Measurements from ENCODE around the gene ARPP21. TPM values are rescaled to one million over a fixed set of nuclear protein-coding genes. Genes with fewer than 3 reads are reported as not detected.

The ARPP21 gene
- total and polyA plus RNA-seq, 4 donors: 27.8 to 61.4 (median 49.7) TPM

GRCh38 chr3:35641331-35641730 is 2.0 kb downstream of the ARPP21 start:
- peak in 1 of 6 donors; percentile 68 for DNase-seq (ENCODE audit: low read depth in 4 of 6, low spot score in 6 of 6)
- Histone ChIP-seq H3K27me3 (ENCODE audit: control insufficient read depth, insufficient read depth, low read length) (peaks cover 15% of the 10 kb centered on the region), H3K27ac (ENCODE audit: low read depth, low read length) (no peak overlapping the region), H3K36me3 (ENCODE audit: control insufficient read depth, insufficient read depth, low read length) (no peaks in the 10 kb centered on the region), H3K4me1 (ENCODE audit: control insufficient read depth, insufficient read depth, low read length) (peaks cover 13% of the 10 kb centered on the region), H3K9me3 (ENCODE audit: control insufficient read depth, insufficient read depth, low read length) (no peaks in the 10 kb centered on the region), H3K4me3 (ENCODE audit: low read depth, low read length) (peak overlapping the region; percentile 71)
- WGBS (ENCODE audit: insufficient coverage): no CpG with 5 or more reads among the region's 1 CpG

DNA sequence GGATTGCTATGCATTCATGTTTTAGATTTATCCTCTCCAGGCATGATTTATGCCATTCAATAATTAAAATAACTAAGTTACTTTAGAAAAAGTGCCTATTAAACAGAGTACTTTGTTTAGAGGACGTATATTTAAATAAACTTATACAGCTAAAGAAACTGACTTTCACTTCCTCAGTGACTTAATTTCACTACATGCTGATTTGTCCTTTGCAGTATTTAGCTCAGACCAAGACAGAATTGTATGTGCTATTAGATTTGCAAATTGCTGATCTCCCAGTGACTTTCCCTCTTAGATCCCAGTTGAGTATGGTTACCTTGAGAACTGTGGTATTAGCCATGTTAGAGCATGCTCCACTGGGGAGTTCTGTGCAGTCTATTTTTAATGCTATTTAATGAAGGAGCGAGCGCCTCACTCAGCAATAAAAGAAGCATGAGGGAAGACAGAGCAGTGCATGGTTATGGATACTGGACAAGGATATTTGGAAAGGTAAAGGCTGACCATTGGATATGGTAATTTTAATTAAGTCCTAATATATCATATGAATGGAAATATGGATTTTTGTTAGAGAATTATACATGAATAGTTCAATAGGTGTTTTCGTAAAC is 2.7 kb downstream of the ARPP21 start:
- peak overlapping the region; percentile 71 for H3K4me3 ChIP-seq (ENCODE audit: low read depth, low read length)
- peak in 2 of 6 donors; percentile 68 to 90 for DNase-seq (ENCODE audit: low read depth in 4 of 6, low spot score in 6 of 6)
- H3K27ac ChIP-seq (ENCODE audit: low read depth, low read length): peak overlapping the region; percentile 7
- peaks cover 15% of the 10 kb centered on the region for H3K27me3 ChIP-seq (ENCODE audit: control insufficient read depth, insufficient read depth, low read length)
- no peaks in the 10 kb centered on the region for H3K9me3 ChIP-seq (ENCODE audit: control insufficient read depth, insufficient read depth, low read length)
- WGBS (ENCODE audit: insufficient coverage): no CpG with 5 or more reads among the region's 4 CpGs
- H3K4me1 ChIP-seq (ENCODE audit: control insufficient read depth, insufficient read depth, low read length): peaks cover 13% of the 10 kb centered on the region
- no peaks in the 10 kb centered on the region for H3K36me3 ChIP-seq (ENCODE audit: control insufficient read depth, insufficient read depth, low read length)

- peaks cover 15% of the 10 kb centered on the region for H3K27me3 ChIP-seq (ENCODE audit: control insufficient read depth, insufficient read depth, low read length)
- no peak overlapping the region for H3K27ac ChIP-seq (ENCODE audit: low read depth, low read length)
- peaks cover 13% of the 10 kb centered on the region for H3K4me1 ChIP-seq (ENCODE audit: control insufficient read depth, insufficient read depth, low read length)
- H3K36me3 ChIP-seq (ENCODE audit: control insufficient read depth, insufficient read depth, low read length): no peaks in the 10 kb centered on the region
- peak overlapping the region; percentile 14 for H3K4me3 ChIP-seq (ENCODE audit: low read depth, low read length)
- no peaks in the 10 kb centered on the region for H3K9me3 ChIP-seq (ENCODE audit: control insufficient read depth, insufficient read depth, low read length)
- DNase-seq (ENCODE audit: low read depth in 4 of 6, low spot score in 6 of 6): peak in 2 of 6 donors; percentile 45 to 70
- WGBS (ENCODE audit: insufficient coverage): no CpG with 5 or more reads among the region's 2 CpGs
These were observed 4.2 kb downstream of the ARPP21 start for GRCh38 chr3:35643495-35643894.

GRCh38 chr3:35644451-35644850 is 5.1 kb downstream of the ARPP21 start:
- Histone ChIP-seq H3K4me3 (ENCODE audit: low read depth, low read length) (peak overlapping the region; percentile 2), H3K27ac (ENCODE audit: low read depth, low read length) (no peak overlapping the region), H3K36me3 (ENCODE audit: control insufficient read depth, insufficient read depth, low read length) (no peaks in the 10 kb centered on the region), H3K27me3 (ENCODE audit: control insufficient read depth, insufficient read depth, low read length) (peaks cover 15% of the 10 kb centered on the region), H3K9me3 (ENCODE audit: control insufficient read depth, insufficient read depth, low read length) (no peaks in the 10 kb centered on the region), H3K4me1 (ENCODE audit: control insufficient read depth, insufficient read depth, low read length) (peaks cover 6% of the 10 kb centered on the region)
- DNase-seq (ENCODE audit: low read depth in 4 of 6, low spot score in 6 of 6): peak in 1 of 6 donors; percentile 57
- WGBS (ENCODE audit: insufficient coverage): no CpG with 5 or more reads among the region's 2 CpGs

DNA sequence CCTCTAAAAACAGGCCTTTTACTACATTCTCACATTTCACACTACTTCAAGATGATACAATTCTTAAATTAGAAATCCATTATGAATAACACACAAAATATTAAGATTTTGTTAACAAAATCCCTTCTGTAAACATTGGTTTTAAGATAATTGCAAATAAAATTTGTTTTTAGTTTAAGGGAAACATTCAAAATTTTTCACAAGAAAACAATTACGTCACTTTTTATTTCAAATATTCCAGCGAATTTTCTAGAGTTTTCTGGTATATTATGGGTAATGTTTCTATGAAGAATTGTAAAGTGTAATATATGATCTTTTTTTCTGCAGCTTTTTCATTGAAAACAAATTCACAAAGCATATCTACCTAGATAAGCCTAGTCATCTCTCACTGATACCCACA is 5.9 kb downstream of the ARPP21 start:
- no peaks in the 10 kb centered on the region for H3K36me3 ChIP-seq (ENCODE audit: control insufficient read depth, insufficient read depth, low read length)
- no peak overlapping the region for H3K4me3 ChIP-seq (ENCODE audit: low read depth, low read length)
- no peak overlapping the region for H3K27ac ChIP-seq (ENCODE audit: low read depth, low read length)
- no peak for DNase-seq (ENCODE audit: low read depth in 4 of 6, low spot score in 6 of 6)
- H3K9me3 ChIP-seq (ENCODE audit: control insufficient read depth, insufficient read depth, low read length): no peaks in the 10 kb centered on the region
- H3K4me1 ChIP-seq (ENCODE audit: control insufficient read depth, insufficient read depth, low read length): no peaks in the 10 kb centered on the region
- no CpG with 5 or more reads among the region's 2 CpGs for WGBS (ENCODE audit: insufficient coverage)
- H3K27me3 ChIP-seq (ENCODE audit: control insufficient read depth, insufficient read depth, low read length): peaks cover 10% of the 10 kb centered on the region

- no peak overlapping the region for H3K27ac ChIP-seq (ENCODE audit: low read depth, low read length)
- peaks cover 2% of the 10 kb centered on the region for H3K27me3 ChIP-seq (ENCODE audit: control insufficient read depth, insufficient read depth, low read length)
- no peaks in the 10 kb centered on the region for H3K9me3 ChIP-seq (ENCODE audit: control insufficient read depth, insufficient read depth, low read length)
- no peaks in the 10 kb centered on the region for H3K4me1 ChIP-seq (ENCODE audit: control insufficient read depth, insufficient read depth, low read length)
- no peak for DNase-seq (ENCODE audit: low read depth in 4 of 6, low spot score in 6 of 6)
- no peaks in the 10 kb centered on the region for H3K36me3 ChIP-seq (ENCODE audit: control insufficient read depth, insufficient read depth, low read length)
- H3K4me3 ChIP-seq (ENCODE audit: low read depth, low read length): no peak overlapping the region
- WGBS (ENCODE audit: insufficient coverage): no CpG with 5 or more reads among the region's 4 CpGs
These were observed 6.8 kb downstream of the ARPP21 start for GRCh38 chr3:35646081-35646480.

- Histone ChIP-seq H3K9me3 (ENCODE audit: control insufficient read depth, insufficient read depth, low read length) (no peaks in the 10 kb centered on the region), H3K4me3 (ENCODE audit: low read depth, low read length) (no peak overlapping the region), H3K4me1 (ENCODE audit: control insufficient read depth, insufficient read depth, low read length) (no peaks in the 10 kb centered on the region), H3K27ac (ENCODE audit: low read depth, low read length) (no peak overlapping the region), H3K27me3 (ENCODE audit: control insufficient read depth, insufficient read depth, low read length) (no peaks in the 10 kb centered on the region), H3K36me3 (ENCODE audit: control insufficient read depth, insufficient read depth, low read length) (no peaks in the 10 kb centered on the region)
- peak in 1 of 6 donors; percentile 14 for DNase-seq (ENCODE audit: low read depth in 4 of 6, low spot score in 6 of 6)
- WGBS (ENCODE audit: insufficient coverage): 73% methylated on average over 2 of the region's 4 CpGs
These were observed 8.1 kb downstream of the ARPP21 start for GRCh38 chr3:35647461-35647860.

DNA sequence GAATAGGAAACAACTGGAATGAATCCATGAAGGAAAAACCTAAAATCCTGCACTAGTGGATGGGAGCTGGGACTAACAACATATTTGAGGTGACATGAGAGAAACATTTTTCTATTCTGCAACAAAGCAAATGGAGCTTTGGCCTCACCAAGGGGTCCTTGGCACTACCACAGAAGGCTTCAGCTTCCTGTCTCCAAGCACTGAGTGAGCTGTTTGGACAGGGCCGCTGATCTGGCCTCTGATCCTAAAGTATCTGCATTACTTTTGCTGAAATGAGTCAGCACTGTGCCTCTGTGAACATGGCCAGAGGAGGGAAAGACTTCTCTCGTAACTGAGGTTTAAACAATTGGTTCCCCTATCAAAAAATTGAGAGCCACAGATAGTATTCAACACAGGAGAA is 9.0 kb downstream of the ARPP21 start:
- H3K4me3 ChIP-seq (ENCODE audit: low read depth, low read length): no peak overlapping the region
- no peaks in the 10 kb centered on the region for H3K27me3 ChIP-seq (ENCODE audit: control insufficient read depth, insufficient read depth, low read length)
- no peaks in the 10 kb centered on the region for H3K4me1 ChIP-seq (ENCODE audit: control insufficient read depth, insufficient read depth, low read length)
- no peaks in the 10 kb centered on the region for H3K36me3 ChIP-seq (ENCODE audit: control insufficient read depth, insufficient read depth, low read length)
- DNase-seq (ENCODE audit: low read depth in 4 of 6, low spot score in 6 of 6): no peak
- 50% methylated on average over 1 of the region's 2 CpGs for WGBS (ENCODE audit: insufficient coverage)
- no peak overlapping the region for H3K27ac ChIP-seq (ENCODE audit: low read depth, low read length)
- H3K9me3 ChIP-seq (ENCODE audit: control insufficient read depth, insufficient read depth, low read length): no peaks in the 10 kb centered on the region

- Histone ChIP-seq H3K4me1 (ENCODE audit: control insufficient read depth, insufficient read depth, low read length) (no peaks in the 10 kb centered on the region), H3K27ac (ENCODE audit: low read depth, low read length) (no peak overlapping the region), H3K4me3 (ENCODE audit: low read depth, low read length) (no peak overlapping the region), H3K36me3 (ENCODE audit: control insufficient read depth, insufficient read depth, low read length) (no peaks in the 10 kb centered on the region), H3K9me3 (ENCODE audit: control insufficient read depth, insufficient read depth, low read length) (no peaks in the 10 kb centered on the region), H3K27me3 (ENCODE audit: control insufficient read depth, insufficient read depth, low read length) (no peaks in the 10 kb centered on the region)
- DNase-seq (ENCODE audit: low read depth in 4 of 6, low spot score in 6 of 6): no peak
- no CpG with 5 or more reads among the region's 2 CpGs for WGBS (ENCODE audit: insufficient coverage)
These were observed 10.1 kb downstream of the ARPP21 start for GRCh38 chr3:35649405-35649804.

DNA sequence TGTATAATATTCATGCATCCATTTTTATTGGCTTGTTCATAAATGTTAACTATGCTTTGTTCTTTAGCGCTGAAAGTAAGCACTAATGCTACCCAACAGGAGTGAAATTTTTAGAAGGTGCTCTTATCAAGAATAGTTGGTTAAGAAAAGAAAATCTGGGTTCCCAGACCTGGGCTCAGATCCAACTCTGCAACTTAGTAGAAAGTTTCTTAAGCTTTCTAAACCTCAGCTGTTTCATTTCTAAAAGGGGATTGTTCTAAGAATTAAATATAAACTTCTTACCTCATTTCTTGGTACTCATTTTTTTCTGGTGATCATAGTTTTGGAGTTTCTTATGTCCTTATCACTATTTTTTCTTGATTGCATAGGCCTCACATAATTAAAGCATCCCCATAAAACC is 12.1 kb downstream of the ARPP21 start:
- H3K27ac ChIP-seq (ENCODE audit: low read depth, low read length): no peak overlapping the region
- no peak overlapping the region for H3K4me3 ChIP-seq (ENCODE audit: low read depth, low read length)
- H3K4me1 ChIP-seq (ENCODE audit: control insufficient read depth, insufficient read depth, low read length): no peaks in the 10 kb centered on the region
- no peaks in the 10 kb centered on the region for H3K36me3 ChIP-seq (ENCODE audit: control insufficient read depth, insufficient read depth, low read length)
- DNase-seq (ENCODE audit: low read depth in 4 of 6, low spot score in 6 of 6): no peak
- WGBS (ENCODE audit: insufficient coverage): no CpG with 5 or more reads among the region's 1 CpG
- no peaks in the 10 kb centered on the region for H3K27me3 ChIP-seq (ENCODE audit: control insufficient read depth, insufficient read depth, low read length)
- no peaks in the 10 kb centered on the region for H3K9me3 ChIP-seq (ENCODE audit: control insufficient read depth, insufficient read depth, low read length)
